SU-DHL-6 (cell line): Measurements from ENCODE around the gene EMP1.

Source experiments
- EZH2phosphoT487 ChIP-seq: fragments of 200-600 bp; sonication (generic), shearing (Covaris generic); conservative IDR thresholded peaks from 2 replicates; pipeline ENCODE4 v1.6.1; 2018; ENCODE audit warnings: mild to moderate bottlenecking, antibody characterized with exemption, low read length, moderate library complexity, mixed read lengths
- TF ChIP-seq, protein P1 (sequence below): fragments of 200-600 bp; sonication (generic); IDR thresholded peaks from one replicate; pipeline ENCODE4 v1.5.1; 2017; ENCODE audit warnings: antibody characterized with exemption, mild to moderate bottlenecking, low read length, moderate library complexity; ENCODE audit not compliant: insufficient read depth, poor library complexity, severe bottlenecking

DNA sequence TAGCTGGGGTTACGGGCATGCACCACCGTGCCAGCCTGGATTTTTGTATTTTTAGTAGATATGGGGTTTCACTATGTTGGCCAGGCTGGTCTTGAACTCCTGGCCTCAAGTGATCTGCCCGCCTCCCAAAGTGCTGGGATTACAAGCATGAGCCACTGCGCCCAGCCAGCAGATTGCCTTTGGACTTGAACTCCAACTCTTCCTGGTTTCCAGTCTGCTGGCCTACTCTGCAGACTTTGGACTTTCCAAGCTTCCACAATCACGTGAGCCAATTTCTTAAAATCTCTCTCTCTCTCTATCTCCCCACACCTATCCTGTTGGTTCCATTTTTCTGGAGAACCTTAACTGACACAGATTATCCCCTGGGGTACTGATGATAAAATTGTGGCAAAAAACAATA lies 55.0 kb downstream of the EMP1 start:
- TF ChIP-seq, protein P1, sequence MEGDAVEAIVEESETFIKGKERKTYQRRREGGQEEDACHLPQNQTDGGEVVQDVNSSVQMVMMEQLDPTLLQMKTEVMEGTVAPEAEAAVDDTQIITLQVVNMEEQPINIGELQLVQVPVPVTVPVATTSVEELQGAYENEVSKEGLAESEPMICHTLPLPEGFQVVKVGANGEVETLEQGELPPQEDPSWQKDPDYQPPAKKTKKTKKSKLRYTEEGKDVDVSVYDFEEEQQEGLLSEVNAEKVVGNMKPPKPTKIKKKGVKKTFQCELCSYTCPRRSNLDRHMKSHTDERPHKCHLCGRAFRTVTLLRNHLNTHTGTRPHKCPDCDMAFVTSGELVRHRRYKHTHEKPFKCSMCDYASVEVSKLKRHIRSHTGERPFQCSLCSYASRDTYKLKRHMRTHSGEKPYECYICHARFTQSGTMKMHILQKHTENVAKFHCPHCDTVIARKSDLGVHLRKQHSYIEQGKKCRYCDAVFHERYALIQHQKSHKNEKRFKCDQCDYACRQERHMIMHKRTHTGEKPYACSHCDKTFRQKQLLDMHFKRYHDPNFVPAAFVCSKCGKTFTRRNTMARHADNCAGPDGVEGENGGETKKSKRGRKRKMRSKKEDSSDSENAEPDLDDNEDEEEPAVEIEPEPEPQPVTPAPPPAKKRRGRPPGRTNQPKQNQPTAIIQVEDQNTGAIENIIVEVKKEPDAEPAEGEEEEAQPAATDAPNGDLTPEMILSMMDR: no peak
- TF ChIP-seq EZH2phosphoT487: no peak
